HPDE6-E6E7 (cell line): ENCODE data around the gene PF4V1.
A peak's percentile ranks its signal among the peaks of the same experiment; 100 is the strongest.

Experiments
- DNase-seq: peaks from one replicate; pipeline ENCODE4 v3.0.0; 2011; ENCODE audit warnings: missing footprints; ENCODE audit errors: extremely low spot score

Gene PF4V1

GRCh38 chr4:73853246-73853704 is at the start of gene PF4V1:
TSS of gene PF4V1 (plus strand) at chr4:73853296. CDS start at chr4:73853363, 67 bp downstream.
- DNase-seq, result no peak

GRCh38 chr4:73810191-73810590 is 42.9 kb upstream of the PF4V1 start:
- no peak for DNase-seq

- DNase-seq, result no peak
Observed at GRCh38 chr4:73811841-73812240, 41.3 kb upstream of the PF4V1 start.

GRCh38 chr4:73814679-73815078 is 38.4 kb upstream of the PF4V1 start:
- DNase-seq, result no peak

- no peak for DNase-seq
Observed at GRCh38 chr4:73815145-73815544, 38.0 kb upstream of the PF4V1 start.

- peak; percentile 23 for DNase-seq
Observed at GRCh38 chr4:73816814-73817213, 36.3 kb upstream of the PF4V1 start.

GRCh38 chr4:73817341-73817740 is 35.8 kb upstream of the PF4V1 start:
- DNase-seq, result no peak

GRCh38 chr4:73821325-73821724 is 31.8 kb upstream of the PF4V1 start:
- DNase-seq, result no peak

- DNase-seq, result peak; percentile 15
Observed at GRCh38 chr4:73822389-73822788, 30.7 kb upstream of the PF4V1 start.

GRCh38 chr4:73822812-73823504 is 30.1 kb upstream of the PF4V1 start:
- DNase-seq, result no peak

- DNase-seq, result no peak
Observed at GRCh38 chr4:73823760-73824159, 29.3 kb upstream of the PF4V1 start.

- no peak for DNase-seq
Observed at GRCh38 chr4:73828956-73829355, 24.1 kb upstream of the PF4V1 start.

GRCh38 chr4:73831569-73831968 is 21.5 kb upstream of the PF4V1 start:
- DNase-seq, result no peak

- no peak for DNase-seq
Observed at GRCh38 chr4:73832651-73833237, 20.4 kb upstream of the PF4V1 start.

- DNase-seq, result no peak
Observed at GRCh38 chr4:73836373-73837279, 16.5 kb upstream of the PF4V1 start, which contains the start of gene CXCL6. TSS of gene CXCL6 (plus strand) at chr4:73836678. CDS start at chr4:73836751, 73 bp downstream.

GRCh38 chr4:73839071-73839470 is 14.0 kb upstream of the PF4V1 start:
- DNase-seq, result no peak

- no peak for DNase-seq
Observed at GRCh38 chr4:73839715-73840114, 13.4 kb upstream of the PF4V1 start.

GRCh38 chr4:73841243-73841925 is 11.7 kb upstream of the PF4V1 start:
- no peak for DNase-seq

- DNase-seq, result no peak
Observed at GRCh38 chr4:73842696-73843095, 10.4 kb upstream of the PF4V1 start.

- DNase-seq, result no peak
Observed at GRCh38 chr4:73843369-73843768, 9.7 kb upstream of the PF4V1 start.

GRCh38 chr4:73844345-73844744 is 8.8 kb upstream of the PF4V1 start:
- peak; percentile 45 for DNase-seq

GRCh38 chr4:73844806-73845205 is 8.3 kb upstream of the PF4V1 start:
- DNase-seq, result no peak
